K562 (cell line): ENCODE results near the gene GADD45GIP1. TPM values are rescaled to one million over a fixed set of nuclear protein-coding genes. Genes with fewer than 3 reads are reported as not detected.

Experiments
- ATAC-seq: fragments of 200-7000 bp; cut with Tn5 transposase; 3 replicates; pipeline ENCODE4 v1.9.1; 2020; ENCODE audit warnings: moderate library complexity
- BruUV-seq: library from RNA; stranded (reverse); fragments of 400-500 nt; replicated peaks from 2 replicates; lab custom pipeline; 2021; lab: Mats Ljungman, UMichigan
- CTCF ChIA-PET: fragments of 300-600 bp; formaldehyde crosslinking; extraction: SDS; loops from one replicate; lab custom pipeline; 2021; ENCODE audit warnings: low intra/inter-chr PET ratio; lab: Yijun Ruan, JAX
- POLR2A ChIA-PET: fragments of 300-600, 350-650 bp; sonication (Branson Sonifier 250); formaldehyde crosslinking; extraction: SDS; loops from one replicate; lab custom pipeline; 2021; ENCODE audit warnings: antibody characterized with exemption, inconsistent platforms; lab: Yijun Ruan, JAX
- DNase-seq, 4 experiments: peaks; one replicate each; pipeline versions ENCODE4 v3.0.0 to v3.0.0-alpha.2; 2011 to 2018; ENCODE audit warnings: low spot score in 3 of 4, mixed read lengths in 3 of 4; ENCODE audit errors: extremely low read depth in 1 of 4
- FAIRE-seq: peaks from 2 replicates; lab custom pipeline; 2011; peaks lifted over from hg19 to GRCh38; lab: Jason Lieb, UNC
- H2AFZ ChIP-seq: 2 replicates; pipeline ENCODE4 v1.6.0; 2011; ENCODE audit warnings: low read depth, low read length, control low read depth, inconsistent platforms
- H3K27ac ChIP-seq: fragments of 200-600 bp; 3 replicates; pipeline ENCODE4 v1.8.0; 2011; ENCODE audit warnings: low read depth, mild to moderate bottlenecking, control low read depth, inconsistent platforms, low read length, moderate library complexity, mixed read lengths; ENCODE audit errors: extremely low read depth
- H3K27me3 ChIP-seq, 2 experiments: fragments of 300-600 bp in 1 of 2; 2 replicates in 1 of 2; 3 replicates in 1 of 2; pipeline versions ENCODE4 v1.6.0 to v1.8.0; 2011; ENCODE audit warnings: inconsistent platforms in 2 of 2, low read length in 2 of 2, mild to moderate bottlenecking in 1 of 2, mixed read lengths in 1 of 2, moderate library complexity in 1 of 2; ENCODE audit not compliant: control insufficient read depth in 2 of 2, insufficient read depth in 2 of 2
- H3K36me3 ChIP-seq: fragments of 300-600 bp; 3 replicates; pipeline ENCODE4 v1.8.0; 2011; ENCODE audit warnings: mild to moderate bottlenecking, low read length, inconsistent platforms; ENCODE audit not compliant: control insufficient read depth, insufficient read depth
- H3K4me1 ChIP-seq, 2 experiments: fragments of 200-600 bp in 1 of 2; replicated peaks in 1 of 2; 2 replicates in 1 of 2; 3 replicates in 1 of 2; pipeline versions ENCODE4 v1.5.1 to v1.8.0; 2011; ENCODE audit warnings: inconsistent platforms in 2 of 2, low read length in 2 of 2, mild to moderate bottlenecking in 1 of 2, mixed read lengths in 1 of 2, moderate library complexity in 1 of 2; ENCODE audit not compliant: control insufficient read depth in 2 of 2, insufficient read depth in 2 of 2
- H3K4me2 ChIP-seq: 2 replicates; pipeline ENCODE4 v1.6.1; 2011; ENCODE audit warnings: low read length, control low read depth, inconsistent platforms, mixed read lengths; ENCODE audit not compliant: insufficient read depth
- H3K4me3 ChIP-seq: fragments of 200-600 bp; sonication (generic), shearing (Covaris generic); 2 replicates; pipeline ENCODE4 v1.5.1; 2016; ENCODE audit warnings: control low read depth, inconsistent platforms
- H3K79me2 ChIP-seq: fragments of 200-600 bp; 3 replicates; pipeline ENCODE4 v1.8.0; 2011; ENCODE audit warnings: low read length, inconsistent platforms; ENCODE audit not compliant: control insufficient read depth, insufficient read depth
- H3K9ac ChIP-seq, 2 experiments: 2 replicates each; pipeline versions ENCODE4 v1.6.0 to v1.6.1; 2011; ENCODE audit warnings: low read depth in 2 of 2, low read length in 2 of 2, control low read depth in 1 of 2, inconsistent platforms in 1 of 2, mild to moderate bottlenecking in 1 of 2, mixed read lengths in 1 of 2; ENCODE audit not compliant: insufficient read depth in 1 of 2
- H3K9me1 ChIP-seq: one replicate; pipeline ENCODE4 v1.6.0; 2011; ENCODE audit warnings: inconsistent platforms, mild to moderate bottlenecking, low read length, moderate library complexity; ENCODE audit not compliant: control insufficient read depth, insufficient read depth
- H3K9me3 ChIP-seq: replicated peaks from 2 replicates; pipeline ENCODE4 v1.5.1; 2011; ENCODE audit warnings: low read depth, low read length, inconsistent platforms; ENCODE audit not compliant: control insufficient read depth, insufficient read depth
- H4K20me1 ChIP-seq: replicated peaks from 2 replicates; pipeline ENCODE4 v1.6.1; 2011; ENCODE audit warnings: low read length, inconsistent platforms, mixed read lengths; ENCODE audit not compliant: control insufficient read depth, insufficient read depth
- BRF2 ChIP-seq: IDR thresholded peaks from 3 replicates; pipeline ENCODE4 v1.6.1; 2011; ENCODE audit warnings: borderline replicate concordance, mild to moderate bottlenecking; ENCODE audit not compliant: insufficient read length, insufficient read depth
- CBX3 ChIP-seq, 2 experiments: IDR thresholded peaks; 1 replicate in 1 of 2; 2 replicates in 1 of 2; pipeline ENCODE4 v1.6.1; 2012; ENCODE audit warnings: inconsistent platforms in 2 of 2, low read length in 2 of 2, borderline replicate concordance in 1 of 2, control low read depth in 1 of 2
- CBX5 ChIP-seq: IDR thresholded peaks from 2 replicates; pipeline ENCODE4 v1.6.1; 2014; ENCODE audit warnings: low read depth, borderline replicate concordance
- CHD4 ChIP-seq: fragments of 200-600 bp; sonication (generic); IDR thresholded peaks from 3 replicates; pipeline ENCODE4 v1.6.1; 2012; ENCODE audit warnings: low read depth, mild to moderate bottlenecking, mixed read lengths, low read length, inconsistent platforms; ENCODE audit not compliant: insufficient read depth, insufficient replicate concordance, poor library complexity, severe bottlenecking
- ELF4 ChIP-seq: fragments of 450-650 bp; formaldehyde crosslinking; IDR thresholded peaks from 2 replicates; pipeline ENCODE4 v1.4.0; 2022; ENCODE audit warnings: missing genetic modification characterization
- HLTF ChIP-seq: fragments of 450-650 bp; IDR thresholded peaks from 2 replicates; pipeline ENCODE4 v1.6.1; 2016
- MCM2 ChIP-seq: fragments of 450-650 bp; IDR thresholded peaks from 2 replicates; pipeline ENCODE4 v1.6.1; 2017; ENCODE audit warnings: low read depth, mild to moderate bottlenecking
- MTA1 ChIP-seq: fragments of 450-650 bp; IDR thresholded peaks from 2 replicates; pipeline ENCODE4 v1.6.1; 2017; ENCODE audit warnings: borderline replicate concordance
- MXD1 ChIP-seq: fragments of 250-450 bp; sonication (Bioruptor Pico); IDR thresholded peaks from 2 replicates; pipeline ENCODE4 v1.8.0; 2021; ENCODE audit warnings: borderline replicate concordance, mild to moderate bottlenecking, moderate library complexity; ENCODE audit not compliant: poor library complexity, severe bottlenecking
- PHB ChIP-seq: fragments of 250-450 bp; sonication (Bioruptor Pico); IDR thresholded peaks from 2 replicates; pipeline ENCODE4 v1.5.0; 2021
- SIX5 ChIP-seq, 2 experiments: IDR thresholded peaks; 2 replicates each; pipeline ENCODE4 v1.6.1; 2011; ENCODE audit warnings: low read length in 2 of 2, borderline replicate concordance in 1 of 2, low read depth in 1 of 2, mild to moderate bottlenecking in 1 of 2, moderate library complexity in 1 of 2; ENCODE audit not compliant: insufficient read depth in 1 of 2
- TBP ChIP-seq: optimal IDR thresholded peaks from 2 replicates; pipeline ENCODE3; 2011; ENCODE audit warnings: low read depth, low read length, improper control_type of control experiment
- TEAD4 ChIP-seq, 2 experiments: sonication (generic) in 1 of 2; formaldehyde crosslinking in 1 of 2; IDR thresholded peaks; 2 replicates each; pipeline versions ENCODE4 v1.6.1 to v1.8.0; 2012 to 2022; ENCODE audit warnings: borderline replicate concordance in 1 of 2, inconsistent platforms in 1 of 2, low read length in 1 of 2, mild to moderate bottlenecking in 1 of 2, missing genetic modification reagents in 1 of 2
- ZBED1 ChIP-seq: IDR thresholded peaks from 2 replicates; pipeline ENCODE4 v1.6.1; 2014
- ZNF23 ChIP-seq: fragments of 250-450 bp; sonication (Bioruptor Pico); IDR thresholded peaks from 2 replicates; pipeline ENCODE4 v1.4.0; 2020; ENCODE audit warnings: mild to moderate bottlenecking
- ZNF444 ChIP-seq: fragments of 250-450 bp; sonication (Bioruptor Pico); IDR thresholded peaks from 2 replicates; pipeline ENCODE4 v1.4.0; 2020; ENCODE audit warnings: mild to moderate bottlenecking, moderate library complexity
- ZNF512 ChIP-seq: IDR thresholded peaks from 2 replicates; pipeline ENCODE4 v1.6.1; 2016; ENCODE audit warnings: missing genetic modification characterization, missing compliant biosample characterization
- ZNF644 ChIP-seq: fragments of 200-800 bp; sonication (Bioruptor generic); IDR thresholded peaks from 2 replicates; pipeline ENCODE4 v1.6.1; 2016; ENCODE audit warnings: low read depth, missing genetic modification characterization, missing compliant biosample characterization
- ZNF780A ChIP-seq: fragments of 250-450 bp; sonication (Bioruptor Pico); IDR thresholded peaks from 2 replicates; pipeline ENCODE4 v1.5.0; 2021; ENCODE audit warnings: mild to moderate bottlenecking
- ZNF79 ChIP-seq: fragments of 250-450 bp; sonication (Bioruptor Pico); IDR thresholded peaks from 2 replicates; pipeline ENCODE4 v1.4.0; 2020; ENCODE audit warnings: low read depth, mild to moderate bottlenecking, moderate library complexity
- WGBS: fragments of 100-300 bp; shearing (Covaris generic); methylation state at CpG from one replicate; pipeline ENCODE4 v1.1.6; 2016; ENCODE audit warnings: low coverage, mixed read lengths; ENCODE audit not compliant: insufficient coverage; ENCODE audit errors: missing lambda C conversion rate; 5-methylcytosine and 5-hydroxymethylcytosine counted together
- in situ Hi-C: fragments of 300-500 bp; cut with MboI; formaldehyde crosslinking; loops from 4 replicates; pipeline ENCODE4 v1.15.0; 2018; ENCODE audit warnings: inconsistent platforms, mixed read lengths
- intact Hi-C: fragments of 100-400 bp; cut with micrococcal nuclease; formaldehyde crosslinking; loops from 2 replicates; pipeline ENCODE4 v1.14.2; 2022
- polyA plus RNA-seq, 8 experiments: library from polyadenylated mRNA; depleted of rRNA in 4 of 8; stranded (reverse) in 5 of 8; unstranded in 3 of 8; fragments of >200 nt; fragmentation: Nextera tagmentation in 2 of 8; fragmentation: Illumina TruSeq in 1 of 8; extraction: Ambion mirVana in 2 of 8; extraction: Trizol in 1 of 8; gene quantifications; 2 replicates each; pipeline versions ENCODE4 v1.2.1 to v1.2.3, GENCODE V29; 2011 to 2014; ENCODE audit warnings: inconsistent platforms in 1 of 8, missing spikeins in 1 of 8
- total RNA-seq, 7 experiments: library from RNA; depleted of rRNA in 6 of 7; stranded (reverse); fragments of >200 nt in 6 of 7; fragmentation: Illumina TruSeq in 2 of 7; extraction: Trizol in 2 of 7; gene quantifications; 2 replicates each; pipeline versions ENCODE4 v1.2.1 to v1.2.3, GENCODE V29; 2011 to 2021; ENCODE audit warnings: low replicate concordance in 1 of 7

The GADD45GIP1 gene
- total and polyA plus RNA-seq, 9 of the 15 experiments (the other 6 are each of a cell fraction or from before 2014, with no cell fraction given) = 5.1 to 161 (median 29.2) TPM

- Histone ChIP-seq H3K27ac (no peak overlapping the region), H3K9me3 (no peaks in the 10 kb centered on the region), H4K20me1 (no peaks in the 10 kb centered on the region), H3K9ac (no peak overlapping the region; a peak in 1 of 4 replicates), H3K4me1 (peaks cover 14 to 40% of the 10 kb centered on the region in 2 experiments; a peak in 4 of 5 replicates), H3K27me3 (no peaks in the 10 kb centered on the region), H2AFZ (no peak overlapping the region), H3K9me1 (peaks cover 5% of the 10 kb centered on the region), H3K4me2 (no peak overlapping the region), H3K79me2 (no peaks in the 10 kb centered on the region), H3K36me3 (no peaks in the 10 kb centered on the region), H3K4me3 (no peak overlapping the region)
- FAIRE-seq = no peak
- no TSS peak for BruUV-seq
- no peak for ATAC-seq
- ChIA-PET CTCF (no interaction called here), POLR2A (no interaction called here)
- intact Hi-C loops (no loop called here), in situ Hi-C loops (loop anchor here (10.0 kb wide), 1 partner anchor 455 kb away; no protein-coding TSS in a partner anchor)
- 79% methylated on average over 5 of the region's 7 CpGs for WGBS
- DNase-seq = peak in 1 of 4 experiments; percentile 11
- TF ChIP-seq ZNF79 (CRISPR knock-in tag) (no peak), SIX5 (IDR thresholded peaks at IDR 0.05; ENCODE audit: borderline replicate concordance in 1 of 2, insufficient read depth in 1 of 2, low read depth in 1 of 2, low read length in 2 of 2) (no peak), TBP (no peak), CHD4 (peak; percentile 53), ZBED1 (no peak), PHB (CRISPR knock-in tag) (no peak), CBX3 (IDR thresholded peaks at IDR 0.05; ENCODE audit: borderline replicate concordance in 1 of 2, low read length in 2 of 2) (no peak), ZNF23 (no peak), ZNF644 (tag) (no peak), MTA1 (no peak), ELF4 (CRISPR knock-in tag) (0 out of 2 replicates have a peak, but pooled peaks have one; percentile 59), ZNF444 (CRISPR knock-in tag) (no peak), CBX5 (no peak), MXD1 (CRISPR knock-in tag) (no peak), HLTF (no peak), ZNF512 (peak; percentile 77; the same call in 1 of the 2 replicates), BRF2 (no peak), TEAD4 (IDR thresholded peaks at IDR 0.05; ENCODE audit: low read length) (no peak), TEAD4 (CRISPR knock-in tag; IDR thresholded peaks at IDR 0.05; ENCODE audit: borderline replicate concordance) (no peak), MCM2 (no peak), ZNF780A (CRISPR knock-in tag) (no peak)
These were observed 13.2 kb upstream of the GADD45GIP1 start for GRCh38 chr19:12970070-12970820.
